ENCODE measurements around the gene PKD1L1. TPM values are rescaled to one million over a fixed set of nuclear protein-coding genes. Genes with fewer than 3 reads are reported as not detected.

PKD1L1 gene
- total and polyA plus RNA-seq, 2 donors (not counting 1 experiment from before 2014, with no cell fraction given): 0.59 to 0.70 TPM

DNA sequence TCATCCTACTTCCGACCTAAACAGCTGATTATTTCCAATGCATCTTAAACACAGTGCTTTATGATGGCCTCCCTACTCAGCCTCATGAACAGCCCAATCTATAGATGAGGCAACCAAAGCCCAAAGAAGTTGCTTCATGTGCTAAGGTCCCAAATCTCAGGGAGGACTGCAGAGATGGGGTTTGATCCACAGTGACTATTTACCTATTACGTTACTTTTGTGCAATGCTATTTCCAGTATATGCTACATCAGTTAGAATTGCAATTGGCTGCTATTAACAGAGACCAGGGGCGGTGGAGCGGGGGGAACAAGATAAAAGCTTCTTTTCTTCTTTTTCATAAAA is 213.3 kb downstream of the PKD1L1 start:
- ATAC-seq (ENCODE audit: low read depth): no peak
- Histone ChIP-seq H2AFZ (ENCODE audit: insufficient read depth, low read depth, low read length, poor library complexity, severe bottlenecking) (no peak overlapping the region), H3K27ac (ENCODE audit: low read length in 2 of 2) (no peak overlapping the region), H3K27me3 (replicated peaks in 1 of 4; ENCODE audit: control extremely low read depth in 1 of 4, control insufficient read depth in 3 of 4, insufficient read depth in 4 of 4, low read length in 3 of 4) (peaks cover 0 to 4% (median 1%) of the 10 kb centered on the region in 4 experiments), H3K9me3 (ENCODE audit: control extremely low read depth in 1 of 3, control insufficient read depth in 2 of 3, insufficient read depth in 1 of 3, low read length in 2 of 3) (peaks cover 0 to 2% (median 0%) of the 10 kb centered on the region in 3 donors), H4K20me1 (ENCODE audit: control insufficient read depth, insufficient read depth, low read length, poor library complexity, severe bottlenecking) (no peaks in the 10 kb centered on the region), H3K36me3 (replicated peaks in 1 of 2; ENCODE audit: control extremely low read depth in 1 of 2, control insufficient read depth in 1 of 2, extremely low read depth in 1 of 2, insufficient read depth in 2 of 2, low read length in 1 of 2) (no peaks in the 10 kb centered on the region), H3K4me2 (replicated peaks; ENCODE audit: low read depth, low read length, poor library complexity, severe bottlenecking) (no peak overlapping the region), H3K79me2 (ENCODE audit: control insufficient read depth, insufficient read depth, low read length) (no peaks in the 10 kb centered on the region), H3K4me1 (ENCODE audit: control insufficient read depth in 2 of 2, insufficient read depth in 2 of 2, low read length in 2 of 2) (peaks cover 20 to 30% of the 10 kb centered on the region in 2 donors), H3K9ac (ENCODE audit: low read length) (no peak overlapping the region), H3K4me3 (ENCODE audit: control extremely low read depth in 1 of 5, extremely low read depth in 1 of 5, insufficient read depth in 1 of 5, low read depth in 2 of 5, low read length in 4 of 5) (no peak overlapping the region)
- Mint-ChIP-seq H3K4me1 (peaks cover 30% of the 10 kb centered on the region), H3K27ac (no peak overlapping the region), H3K4me3 (no peak overlapping the region), H3K27me3 (no peaks in the 10 kb centered on the region), H3K9me3 (ENCODE audit: insufficient read depth) (no peaks in the 10 kb centered on the region)
- DNase-seq: no peak
- intact Hi-C loops (cut with micrococcal nuclease): no loop called here
- ChIA-PET POLR2A (no interaction called here), CTCF (interaction anchor here (1.1 kb wide), 1 partner anchor 26 kb away, joined by 3 read pairs; no protein-coding TSS in a partner anchor)
- TF ChIP-seq, protein P1, sequence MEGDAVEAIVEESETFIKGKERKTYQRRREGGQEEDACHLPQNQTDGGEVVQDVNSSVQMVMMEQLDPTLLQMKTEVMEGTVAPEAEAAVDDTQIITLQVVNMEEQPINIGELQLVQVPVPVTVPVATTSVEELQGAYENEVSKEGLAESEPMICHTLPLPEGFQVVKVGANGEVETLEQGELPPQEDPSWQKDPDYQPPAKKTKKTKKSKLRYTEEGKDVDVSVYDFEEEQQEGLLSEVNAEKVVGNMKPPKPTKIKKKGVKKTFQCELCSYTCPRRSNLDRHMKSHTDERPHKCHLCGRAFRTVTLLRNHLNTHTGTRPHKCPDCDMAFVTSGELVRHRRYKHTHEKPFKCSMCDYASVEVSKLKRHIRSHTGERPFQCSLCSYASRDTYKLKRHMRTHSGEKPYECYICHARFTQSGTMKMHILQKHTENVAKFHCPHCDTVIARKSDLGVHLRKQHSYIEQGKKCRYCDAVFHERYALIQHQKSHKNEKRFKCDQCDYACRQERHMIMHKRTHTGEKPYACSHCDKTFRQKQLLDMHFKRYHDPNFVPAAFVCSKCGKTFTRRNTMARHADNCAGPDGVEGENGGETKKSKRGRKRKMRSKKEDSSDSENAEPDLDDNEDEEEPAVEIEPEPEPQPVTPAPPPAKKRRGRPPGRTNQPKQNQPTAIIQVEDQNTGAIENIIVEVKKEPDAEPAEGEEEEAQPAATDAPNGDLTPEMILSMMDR (IDR thresholded peaks at IDR 0.05): no peak
- no peak for TF ChIP-seq EZH2 (IDR thresholded peaks at IDR 0.05; ENCODE audit: borderline replicate concordance, insufficient read depth, low read depth, low read length, poor library complexity, severe bottlenecking)
- 88% methylated on average over 4 of the region's 4 CpGs for WGBS (ENCODE audit: insufficient coverage)

DNA sequence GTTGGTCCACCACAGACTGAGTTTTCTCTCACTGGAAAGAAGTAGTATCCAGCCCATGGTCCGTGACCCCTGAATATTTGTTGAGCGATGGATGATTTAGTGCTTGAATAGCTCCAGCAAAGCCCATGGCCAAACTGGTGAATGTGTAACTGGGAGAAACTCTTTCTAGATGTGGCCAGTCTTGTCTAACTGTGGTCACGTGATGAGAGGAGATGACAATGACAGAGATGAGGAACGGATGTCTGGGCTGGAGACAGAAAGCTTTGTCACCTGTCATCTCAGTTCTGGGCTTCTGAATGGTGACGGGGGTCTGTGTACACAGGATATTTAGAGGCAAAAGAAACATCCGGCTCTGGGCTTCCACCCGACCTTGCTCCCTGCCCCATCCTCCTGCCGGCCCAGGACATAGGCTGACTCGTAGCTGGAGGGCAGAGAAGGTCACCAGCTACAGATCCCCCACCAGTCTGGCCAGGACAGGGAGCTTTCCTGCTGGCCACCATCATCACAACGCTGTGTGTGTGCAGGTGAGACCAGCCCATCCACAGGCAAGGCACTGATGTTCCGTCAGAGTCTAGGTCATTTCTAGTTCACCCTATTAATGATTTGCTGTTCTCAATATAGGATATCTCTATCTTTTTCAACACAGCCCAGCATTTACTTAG is 213.8 kb downstream of the PKD1L1 start:
- TF ChIP-seq EZH2 (IDR thresholded peaks at IDR 0.05; ENCODE audit: borderline replicate concordance, insufficient read depth, low read depth, low read length, poor library complexity, severe bottlenecking): no peak
- WGBS (ENCODE audit: insufficient coverage): 83% methylated on average over 10 of the region's 11 CpGs
- Mint-ChIP-seq H3K4me1 (peaks cover 28% of the 10 kb centered on the region), H3K27me3 (no peaks in the 10 kb centered on the region), H3K27ac (peak overlapping the region; percentile 15), H3K4me3 (no peak overlapping the region), H3K9me3 (ENCODE audit: insufficient read depth) (no peaks in the 10 kb centered on the region)
- Histone ChIP-seq H3K27ac (ENCODE audit: low read length in 2 of 2) (no peak overlapping the region), H3K27me3 (replicated peaks in 1 of 4; ENCODE audit: control extremely low read depth in 1 of 4, control insufficient read depth in 3 of 4, insufficient read depth in 4 of 4, low read length in 3 of 4) (peaks cover 0 to 4% (median 1%) of the 10 kb centered on the region in 4 experiments), H4K20me1 (ENCODE audit: control insufficient read depth, insufficient read depth, low read length, poor library complexity, severe bottlenecking) (no peaks in the 10 kb centered on the region), H3K36me3 (replicated peaks in 1 of 2; ENCODE audit: control extremely low read depth in 1 of 2, control insufficient read depth in 1 of 2, extremely low read depth in 1 of 2, insufficient read depth in 2 of 2, low read length in 1 of 2) (no peaks in the 10 kb centered on the region), H3K79me2 (ENCODE audit: control insufficient read depth, insufficient read depth, low read length) (no peaks in the 10 kb centered on the region), H3K4me3 (ENCODE audit: control extremely low read depth in 1 of 5, extremely low read depth in 1 of 5, insufficient read depth in 1 of 5, low read depth in 2 of 5, low read length in 4 of 5) (no peak overlapping the region), H2AFZ (ENCODE audit: insufficient read depth, low read depth, low read length, poor library complexity, severe bottlenecking) (no peak overlapping the region), H3K9me3 (ENCODE audit: control extremely low read depth in 1 of 3, control insufficient read depth in 2 of 3, insufficient read depth in 1 of 3, low read length in 2 of 3) (peaks cover 0 to 2% (median 0%) of the 10 kb centered on the region in 3 donors), H3K4me1 (ENCODE audit: control insufficient read depth in 2 of 2, insufficient read depth in 2 of 2, low read length in 2 of 2) (peaks cover 20 to 30% of the 10 kb centered on the region in 2 donors), H3K9ac (ENCODE audit: low read length) (no peak overlapping the region), H3K4me2 (replicated peaks; ENCODE audit: low read depth, low read length, poor library complexity, severe bottlenecking) (no peak overlapping the region)
- DNase-seq: no peak
- no peak for ATAC-seq (ENCODE audit: low read depth)
- CTCF ChIA-PET: interaction anchor here (1.1 kb wide), 1 partner anchor 25 kb away, joined by 3 read pairs; no protein-coding TSS in a partner anchor
- POLR2A ChIA-PET: no interaction called here
- intact Hi-C loops (cut with micrococcal nuclease): no loop called here

All from B cell (primary cell).